SK-N-SH (cell line): ENCODE data around the gene CD6. TPM values are rescaled to one million over a fixed set of nuclear protein-coding genes. Genes with fewer than 3 reads are reported as not detected.

Source experiments
- CTCF ChIA-PET: fragments of 300-600, 350-600 bp; formaldehyde crosslinking; extraction: SDS; loops from one replicate; lab custom pipeline; 2021; lab: Yijun Ruan, JAX
- POLR2A ChIA-PET: fragments of 350-600 bp; sonication (Branson Sonifier 250); formaldehyde crosslinking; extraction: SDS; loops from one replicate; lab custom pipeline; 2020; ENCODE audit warnings: antibody characterized with exemption, inconsistent platforms; lab: Yijun Ruan, JAX
- DNase-seq: peaks from one replicate; pipeline ENCODE4 v3.0.0; 2012
- H2AFZ ChIP-seq: fragments of 200-600 bp; sonication (generic); 2 replicates; pipeline ENCODE4 v1.8.1; 2016; ENCODE audit warnings: antibody characterized with exemption, mild to moderate bottlenecking, low read depth
- H3F3A ChIP-seq: fragments of 200-600 bp; sonication (generic); replicated peaks from 2 replicates; pipeline ENCODE3; 2016; ENCODE audit warnings: antibody characterized with exemption, mild to moderate bottlenecking; ENCODE audit not compliant: insufficient read depth
- H3K27ac ChIP-seq, 2 experiments: fragments of 200-500 bp in 1 of 2; fragments of 200-600 bp in 1 of 2; sonication (Bioruptor generic) in 1 of 2; sonication (generic), shearing (Covaris generic) in 1 of 2; 2 replicates each; pipeline versions ENCODE4 v1.5.1 to v1.6.1; 2014 to 2016; ENCODE audit warnings: low read depth in 2 of 2, inconsistent platforms in 1 of 2, low read length in 1 of 2, mild to moderate bottlenecking in 1 of 2, mixed read lengths in 1 of 2
- H3K27me3 ChIP-seq: fragments of 200-600 bp; sonication (generic), shearing (Covaris generic); 2 replicates; pipeline ENCODE4 v1.6.1; 2016; ENCODE audit warnings: mixed run types; ENCODE audit not compliant: insufficient read depth
- H3K36me3 ChIP-seq, 2 experiments: fragments of 200-500 bp in 1 of 2; fragments of 200-600 bp in 1 of 2; sonication (Bioruptor generic) in 1 of 2; sonication (generic) in 1 of 2; replicated peaks in 1 of 2; 2 replicates each; pipeline versions ENCODE3 to v1.5.1; 2014 to 2016; ENCODE audit warnings: low read length in 1 of 2, mild to moderate bottlenecking in 1 of 2; ENCODE audit not compliant: insufficient read depth in 2 of 2, control insufficient read depth in 1 of 2
- H3K4me1 ChIP-seq, 2 experiments: fragments of 200-500 bp in 1 of 2; fragments of 200-600 bp in 1 of 2; sonication (Bioruptor generic) in 1 of 2; sonication (generic), shearing (Covaris generic) in 1 of 2; 2 replicates each; pipeline versions ENCODE4 v1.5.1 to v1.6.1; 2014 to 2016; ENCODE audit warnings: low read depth in 1 of 2, low read length in 1 of 2, mixed run types in 1 of 2; ENCODE audit not compliant: insufficient read depth in 2 of 2, control insufficient read depth in 1 of 2
- H3K4me2 ChIP-seq: fragments of 200-600 bp; sonication (generic), shearing (Covaris generic); 2 replicates; pipeline ENCODE4 v1.6.1; 2017; ENCODE audit warnings: mixed run types
- H3K4me3 ChIP-seq, 2 experiments: fragments of 200-500 bp in 1 of 2; fragments of 200-600 bp in 1 of 2; sonication (Bioruptor generic) in 1 of 2; sonication (generic), shearing (Covaris generic) in 1 of 2; 2 replicates each; pipeline versions ENCODE4 v1.5.1 to v1.8.1; 2014 to 2016; ENCODE audit warnings: low read depth in 2 of 2, inconsistent platforms in 1 of 2, low read length in 1 of 2, mild to moderate bottlenecking in 1 of 2, mixed read lengths in 1 of 2, moderate library complexity in 1 of 2
- H3K79me2 ChIP-seq: fragments of 200-600 bp; sonication (generic); 2 replicates; pipeline ENCODE4 v1.8.1; 2017; ENCODE audit warnings: mild to moderate bottlenecking; ENCODE audit not compliant: insufficient read depth
- H3K9ac ChIP-seq: fragments of 200-600 bp; sonication (generic); 2 replicates; pipeline ENCODE4 v1.6.1; 2017; ENCODE audit warnings: mixed run types
- H3K9me2 ChIP-seq: fragments of 200-600 bp; sonication (generic); 2 replicates; pipeline ENCODE4 v1.6.1; 2017; ENCODE audit warnings: mixed run types
- H3K9me3 ChIP-seq: fragments of 200-600 bp; sonication (generic); 2 replicates; pipeline ENCODE4 v1.6.1; 2017; ENCODE audit warnings: mixed run types, mild to moderate bottlenecking, moderate library complexity
- H4K20me1 ChIP-seq: fragments of 200-600 bp; sonication (generic); 2 replicates; pipeline ENCODE4 v1.6.1; 2017; ENCODE audit warnings: mild to moderate bottlenecking, mixed run types; ENCODE audit not compliant: insufficient read depth
- EZH2phosphoT487 ChIP-seq: fragments of 200-600 bp; sonication (generic); IDR thresholded peaks from 2 replicates; pipeline ENCODE4 v1.6.1; 2017; ENCODE audit warnings: low read depth, mixed run types, mild to moderate bottlenecking, antibody characterized with exemption, moderate library complexity, borderline replicate concordance
- FOSL2 ChIP-seq: IDR thresholded peaks from 2 replicates; pipeline ENCODE4 v1.4.0; 2012; ENCODE audit warnings: low read depth, mild to moderate bottlenecking, moderate library complexity, borderline replicate concordance
- FOXM1 ChIP-seq: IDR thresholded peaks from 2 replicates; pipeline ENCODE4 v1.4.0; 2012; ENCODE audit warnings: low read depth, mild to moderate bottlenecking
- MEF2A ChIP-seq: IDR thresholded peaks from 2 replicates; pipeline ENCODE4 v1.4.0; 2012; ENCODE audit warnings: low read depth, borderline replicate concordance
- MXI1 ChIP-seq: IDR thresholded peaks from 2 replicates; pipeline ENCODE4 v1.6.1; 2012; ENCODE audit warnings: mild to moderate bottlenecking, low read depth, low read length, improper control_type of control experiment
- NFIC ChIP-seq: IDR thresholded peaks from 2 replicates; pipeline ENCODE4 v1.4.0; 2012; ENCODE audit warnings: borderline replicate concordance
- PBX3 ChIP-seq: IDR thresholded peaks from 2 replicates; pipeline ENCODE4; 2012
- RCOR1 ChIP-seq: fragments of 150-350 bp; IDR thresholded peaks from 2 replicates; pipeline ENCODE4 v1.6.1; 2017; ENCODE audit warnings: antibody characterized with exemption, low read length
- RFX5 ChIP-seq: IDR thresholded peaks from 2 replicates; pipeline ENCODE4 v1.6.1; 2012; ENCODE audit warnings: mild to moderate bottlenecking, improper control_type of control experiment, low read length
- TAF1 ChIP-seq: IDR thresholded peaks from 2 replicates; pipeline ENCODE4 v1.6.1; 2012; ENCODE audit warnings: low read depth, mild to moderate bottlenecking, low read length, moderate library complexity, borderline replicate concordance
- TCF12 ChIP-seq: IDR thresholded peaks from 2 replicates; pipeline ENCODE4 v1.4.0; 2012
- USF2 ChIP-seq: fragments of 150-350 bp; IDR thresholded peaks from 2 replicates; pipeline ENCODE4 v1.6.1; 2017; ENCODE audit warnings: antibody characterized with exemption, low read length, low read depth, borderline replicate concordance
- WGBS: methylation state at CpG from one replicate; pipeline ENCODE4 v1.1.6; 2017; ENCODE audit warnings: low lambda C conversion rate; 5-methylcytosine and 5-hydroxymethylcytosine counted together
- polyA plus RNA-seq, 3 experiments: library from polyadenylated mRNA; depleted of rRNA; stranded (reverse); fragments of >200 nt; gene quantifications; 2 replicates each; pipeline ENCODE4 v1.2.3, GENCODE V29; 2012
- TF ChIP-seq, protein P1 (sequence below): fragments of 200-600 bp; sonication (generic); IDR thresholded peaks from 2 replicates; pipeline ENCODE4 v1.6.1; 2017; ENCODE audit warnings: antibody characterized with exemption, mild to moderate bottlenecking, moderate library complexity
- TF ChIP-seq, protein P2 (sequence below): fragments of 150-350 bp; IDR thresholded peaks from 2 replicates; pipeline ENCODE4 v1.6.1; 2016; ENCODE audit warnings: mild to moderate bottlenecking, low read depth, low read length

Gene CD6
- polyA plus RNA-seq, 1 of the 3 experiments (the other 2 are of a cell fraction), result not detected

DNA sequence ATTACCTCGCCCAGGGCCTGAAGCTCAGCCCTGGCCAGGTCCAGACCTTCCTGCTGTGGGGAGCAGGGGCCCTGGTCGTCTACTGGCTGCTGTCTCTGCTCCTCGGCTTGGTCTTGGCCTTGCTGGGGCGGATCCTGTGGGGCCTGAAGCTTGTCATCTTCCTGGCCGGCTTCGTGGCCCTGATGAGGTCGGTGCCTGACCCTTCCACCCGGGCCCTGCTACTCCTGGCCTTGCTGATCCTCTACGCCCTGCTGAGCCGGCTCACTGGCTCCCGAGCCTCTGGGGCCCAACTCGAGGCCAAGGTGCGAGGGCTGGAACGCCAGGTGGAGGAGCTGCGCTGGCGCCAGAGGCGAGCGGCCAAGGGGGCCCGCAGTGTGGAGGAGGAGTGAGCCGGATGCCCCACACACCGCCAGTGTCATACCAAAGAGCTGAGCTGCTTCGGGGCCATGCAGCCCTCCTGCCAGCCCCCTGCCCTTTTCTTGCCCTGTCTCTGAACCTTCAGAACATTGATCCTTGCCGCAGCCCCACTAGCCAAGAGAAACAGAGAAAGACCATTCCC is 49.6 kb upstream of the CD6 start:
- H3K27me3 ChIP-seq, result no peaks in the 10 kb centered on the region
- ChIA-PET CTCF (interaction anchor here (1.5 to 5.8 kb wide), 3 partner anchors 22 to 208 kb away, joined by 3 to 21 read pairs (median 6); no protein-coding TSS in a partner anchor), POLR2A (no interaction called here)
- peaks cover 7 to 29% of the 10 kb centered on the region in 2 experiments; a peak in 3 of 4 replicates for H3K4me1 ChIP-seq
- H3K27ac ChIP-seq, result no peak overlapping the region
- no peaks in the 10 kb centered on the region for H3K9me3 ChIP-seq
- no peak overlapping the region for H3K9ac ChIP-seq
- peaks cover 27% of the 10 kb centered on the region for H3K79me2 ChIP-seq
- H3K36me3 ChIP-seq, result peaks cover 6 to 23% of the 10 kb centered on the region in 2 experiments
- DNase-seq, result no peak
- no peaks in the 10 kb centered on the region for H3F3A ChIP-seq
- no peak overlapping the region for H2AFZ ChIP-seq
- no peaks in the 10 kb centered on the region for H4K20me1 ChIP-seq
- H3K4me3 ChIP-seq, result no peak overlapping the region
- H3K9me2 ChIP-seq, result no peaks in the 10 kb centered on the region
- TF ChIP-seq MXI1 (no peak), USF2 (no peak), EZH2phosphoT487 (no peak), TAF1 (no peak), PBX3 (no peak), RFX5 (no peak), FOXM1 (no peak), TCF12 (no peak), FOSL2 (no peak), NFIC (no peak), RCOR1 (no peak), MEF2A (no peak)
- TF ChIP-seq, protein P1, sequence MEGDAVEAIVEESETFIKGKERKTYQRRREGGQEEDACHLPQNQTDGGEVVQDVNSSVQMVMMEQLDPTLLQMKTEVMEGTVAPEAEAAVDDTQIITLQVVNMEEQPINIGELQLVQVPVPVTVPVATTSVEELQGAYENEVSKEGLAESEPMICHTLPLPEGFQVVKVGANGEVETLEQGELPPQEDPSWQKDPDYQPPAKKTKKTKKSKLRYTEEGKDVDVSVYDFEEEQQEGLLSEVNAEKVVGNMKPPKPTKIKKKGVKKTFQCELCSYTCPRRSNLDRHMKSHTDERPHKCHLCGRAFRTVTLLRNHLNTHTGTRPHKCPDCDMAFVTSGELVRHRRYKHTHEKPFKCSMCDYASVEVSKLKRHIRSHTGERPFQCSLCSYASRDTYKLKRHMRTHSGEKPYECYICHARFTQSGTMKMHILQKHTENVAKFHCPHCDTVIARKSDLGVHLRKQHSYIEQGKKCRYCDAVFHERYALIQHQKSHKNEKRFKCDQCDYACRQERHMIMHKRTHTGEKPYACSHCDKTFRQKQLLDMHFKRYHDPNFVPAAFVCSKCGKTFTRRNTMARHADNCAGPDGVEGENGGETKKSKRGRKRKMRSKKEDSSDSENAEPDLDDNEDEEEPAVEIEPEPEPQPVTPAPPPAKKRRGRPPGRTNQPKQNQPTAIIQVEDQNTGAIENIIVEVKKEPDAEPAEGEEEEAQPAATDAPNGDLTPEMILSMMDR, result no peak
- TF ChIP-seq, protein P2, sequence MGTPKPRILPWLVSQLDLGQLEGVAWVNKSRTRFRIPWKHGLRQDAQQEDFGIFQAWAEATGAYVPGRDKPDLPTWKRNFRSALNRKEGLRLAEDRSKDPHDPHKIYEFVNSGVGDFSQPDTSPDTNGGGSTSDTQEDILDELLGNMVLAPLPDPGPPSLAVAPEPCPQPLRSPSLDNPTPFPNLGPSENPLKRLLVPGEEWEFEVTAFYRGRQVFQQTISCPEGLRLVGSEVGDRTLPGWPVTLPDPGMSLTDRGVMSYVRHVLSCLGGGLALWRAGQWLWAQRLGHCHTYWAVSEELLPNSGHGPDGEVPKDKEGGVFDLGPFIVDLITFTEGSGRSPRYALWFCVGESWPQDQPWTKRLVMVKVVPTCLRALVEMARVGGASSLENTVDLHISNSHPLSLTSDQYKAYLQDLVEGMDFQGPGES, result no peak
- WGBS, result 93% methylated on average over 13 of the region's 23 CpGs
- no peak overlapping the region for H3K4me2 ChIP-seq
